Liver (tissue), 3 donors: ENCODE data around the gene CEMP1.
"Not testable (repeated sequence)": the region's sequence is repeated elsewhere in the genome, so short reads cannot be mapped to it uniquely, and the experiment has no call there.

Experiments
- EGR1 ChIP-seq, 2 donors: IDR thresholded peaks; 2 replicates each; pipeline ENCODE4 v1.6.1; 2016 to 2018; ENCODE audit warnings: antibody characterized with exemption in 2 of 2, low read depth in 2 of 2
- FOXA1 ChIP-seq: IDR thresholded peaks from 2 replicates; pipeline ENCODE4 v1.6.1; 2016; ENCODE audit warnings: antibody characterized with exemption
- GABPA ChIP-seq, 2 donors: IDR thresholded peaks in 1 of 2; conservative IDR thresholded peaks in 1 of 2; 2 replicates each; pipeline ENCODE4 v1.6.1; 2016; ENCODE audit warnings: antibody characterized with exemption in 2 of 2, mild to moderate bottlenecking in 1 of 2, moderate library complexity in 1 of 2
- HNF4A ChIP-seq, 2 donors: conservative IDR thresholded peaks; 2 replicates each; pipeline ENCODE4 v1.6.1; 2016; ENCODE audit warnings: antibody characterized with exemption in 2 of 2, mild to moderate bottlenecking in 2 of 2
- JUND ChIP-seq, 2 donors: IDR thresholded peaks; 2 replicates each; pipeline ENCODE4 v1.6.1; 2016; ENCODE audit warnings: antibody characterized with exemption in 2 of 2
- RAD21 ChIP-seq, 2 donors: IDR thresholded peaks; 2 replicates each; pipeline ENCODE4 v1.6.1; 2016; ENCODE audit warnings: antibody characterized with exemption in 2 of 2, mild to moderate bottlenecking in 2 of 2
- SP1 ChIP-seq: IDR thresholded peaks from 2 replicates; pipeline ENCODE4 v1.6.1; 2018; ENCODE audit warnings: antibody characterized with exemption, mild to moderate bottlenecking
- TAF1 ChIP-seq: conservative IDR thresholded peaks from 2 replicates; pipeline ENCODE4 v1.6.1; 2016; ENCODE audit warnings: antibody characterized with exemption, mild to moderate bottlenecking
- YY1 ChIP-seq: IDR thresholded peaks from 2 replicates; pipeline ENCODE4 v1.6.1; 2016; ENCODE audit warnings: antibody characterized with exemption, mild to moderate bottlenecking
- TF ChIP-seq, protein P1 (sequence below): fragments of 150-350 bp; IDR thresholded peaks from 2 replicates; pipeline ENCODE4 v1.5.1; 2017; ENCODE audit warnings: improper control_type of control experiment, low read depth, low read length; ENCODE audit not compliant: missing input control
- TF ChIP-seq, protein P2 (sequence below): IDR thresholded peaks from 2 replicates; pipeline ENCODE4 v1.6.1; 2016; ENCODE audit warnings: antibody characterized with exemption
- TF ChIP-seq, protein P3 (sequence below): IDR thresholded peaks from 2 replicates; pipeline ENCODE4 v1.6.1; 2016; ENCODE audit warnings: antibody characterized with exemption, mild to moderate bottlenecking
- TF ChIP-seq, protein P4 (sequence below): IDR thresholded peaks from 2 replicates; pipeline ENCODE4 v1.6.1; 2016; ENCODE audit warnings: antibody characterized with exemption
- donor health status: healthy.
- donor health status: healthy.

DNA sequence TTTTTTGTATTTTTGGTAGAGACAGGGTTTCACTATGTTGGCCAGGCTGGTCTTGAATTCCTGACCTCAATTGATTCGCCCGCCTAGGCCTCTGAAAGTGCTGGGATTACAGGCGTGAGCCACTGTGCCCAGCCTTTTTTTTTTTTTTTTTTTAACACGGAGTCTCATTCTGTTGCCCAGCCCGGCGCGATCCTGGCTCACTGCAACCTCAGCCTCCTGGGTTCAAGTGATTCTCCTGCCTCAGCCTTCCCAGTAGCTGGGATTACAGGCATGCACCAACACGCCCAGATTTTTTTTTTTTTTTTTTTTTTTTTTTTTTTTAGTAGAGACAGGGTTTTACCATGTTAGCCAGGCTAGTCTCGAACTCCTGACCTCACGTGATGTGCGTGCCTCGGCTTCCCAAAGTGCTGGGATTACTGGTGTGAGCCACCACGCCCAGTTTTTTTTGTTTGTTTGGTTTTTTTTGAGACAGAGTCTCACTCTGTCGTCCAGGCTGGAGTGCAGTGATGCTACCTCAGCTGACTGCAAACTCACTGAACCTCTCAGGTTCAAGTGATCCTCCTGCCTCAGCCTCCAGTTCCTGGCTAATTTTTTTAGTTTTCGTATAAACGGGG, 2.0 kb upstream of the CEMP1 start:
- TF ChIP-seq, protein P1, sequence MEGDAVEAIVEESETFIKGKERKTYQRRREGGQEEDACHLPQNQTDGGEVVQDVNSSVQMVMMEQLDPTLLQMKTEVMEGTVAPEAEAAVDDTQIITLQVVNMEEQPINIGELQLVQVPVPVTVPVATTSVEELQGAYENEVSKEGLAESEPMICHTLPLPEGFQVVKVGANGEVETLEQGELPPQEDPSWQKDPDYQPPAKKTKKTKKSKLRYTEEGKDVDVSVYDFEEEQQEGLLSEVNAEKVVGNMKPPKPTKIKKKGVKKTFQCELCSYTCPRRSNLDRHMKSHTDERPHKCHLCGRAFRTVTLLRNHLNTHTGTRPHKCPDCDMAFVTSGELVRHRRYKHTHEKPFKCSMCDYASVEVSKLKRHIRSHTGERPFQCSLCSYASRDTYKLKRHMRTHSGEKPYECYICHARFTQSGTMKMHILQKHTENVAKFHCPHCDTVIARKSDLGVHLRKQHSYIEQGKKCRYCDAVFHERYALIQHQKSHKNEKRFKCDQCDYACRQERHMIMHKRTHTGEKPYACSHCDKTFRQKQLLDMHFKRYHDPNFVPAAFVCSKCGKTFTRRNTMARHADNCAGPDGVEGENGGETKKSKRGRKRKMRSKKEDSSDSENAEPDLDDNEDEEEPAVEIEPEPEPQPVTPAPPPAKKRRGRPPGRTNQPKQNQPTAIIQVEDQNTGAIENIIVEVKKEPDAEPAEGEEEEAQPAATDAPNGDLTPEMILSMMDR: not testable (repeated sequence)
- TF ChIP-seq, protein P2, sequence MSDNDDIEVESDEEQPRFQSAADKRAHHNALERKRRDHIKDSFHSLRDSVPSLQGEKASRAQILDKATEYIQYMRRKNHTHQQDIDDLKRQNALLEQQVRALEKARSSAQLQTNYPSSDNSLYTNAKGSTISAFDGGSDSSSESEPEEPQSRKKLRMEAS: not testable (repeated sequence)
- not testable (repeated sequence) for TF ChIP-seq TAF1; YY1; SP1; GABPA (IDR thresholded peaks at IDR 0.05 in 1 of 2, conservative IDR thresholded peaks at IDR 0.05 in 1 of 2); EGR1 (IDR thresholded peaks at IDR 0.05; ENCODE audit: low read depth in 2 of 2); RAD21 (IDR thresholded peaks at IDR 0.05); FOXA1; JUND (IDR thresholded peaks at IDR 0.05); HNF4A (conservative IDR thresholded peaks at IDR 0.05)
- TF ChIP-seq, protein P3, sequence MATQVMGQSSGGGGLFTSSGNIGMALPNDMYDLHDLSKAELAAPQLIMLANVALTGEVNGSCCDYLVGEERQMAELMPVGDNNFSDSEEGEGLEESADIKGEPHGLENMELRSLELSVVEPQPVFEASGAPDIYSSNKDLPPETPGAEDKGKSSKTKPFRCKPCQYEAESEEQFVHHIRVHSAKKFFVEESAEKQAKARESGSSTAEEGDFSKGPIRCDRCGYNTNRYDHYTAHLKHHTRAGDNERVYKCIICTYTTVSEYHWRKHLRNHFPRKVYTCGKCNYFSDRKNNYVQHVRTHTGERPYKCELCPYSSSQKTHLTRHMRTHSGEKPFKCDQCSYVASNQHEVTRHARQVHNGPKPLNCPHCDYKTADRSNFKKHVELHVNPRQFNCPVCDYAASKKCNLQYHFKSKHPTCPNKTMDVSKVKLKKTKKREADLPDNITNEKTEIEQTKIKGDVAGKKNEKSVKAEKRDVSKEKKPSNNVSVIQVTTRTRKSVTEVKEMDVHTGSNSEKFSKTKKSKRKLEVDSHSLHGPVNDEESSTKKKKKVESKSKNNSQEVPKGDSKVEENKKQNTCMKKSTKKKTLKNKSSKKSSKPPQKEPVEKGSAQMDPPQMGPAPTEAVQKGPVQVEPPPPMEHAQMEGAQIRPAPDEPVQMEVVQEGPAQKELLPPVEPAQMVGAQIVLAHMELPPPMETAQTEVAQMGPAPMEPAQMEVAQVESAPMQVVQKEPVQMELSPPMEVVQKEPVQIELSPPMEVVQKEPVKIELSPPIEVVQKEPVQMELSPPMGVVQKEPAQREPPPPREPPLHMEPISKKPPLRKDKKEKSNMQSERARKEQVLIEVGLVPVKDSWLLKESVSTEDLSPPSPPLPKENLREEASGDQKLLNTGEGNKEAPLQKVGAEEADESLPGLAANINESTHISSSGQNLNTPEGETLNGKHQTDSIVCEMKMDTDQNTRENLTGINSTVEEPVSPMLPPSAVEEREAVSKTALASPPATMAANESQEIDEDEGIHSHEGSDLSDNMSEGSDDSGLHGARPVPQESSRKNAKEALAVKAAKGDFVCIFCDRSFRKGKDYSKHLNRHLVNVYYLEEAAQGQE: not testable (repeated sequence)
- TF ChIP-seq, protein P4, sequence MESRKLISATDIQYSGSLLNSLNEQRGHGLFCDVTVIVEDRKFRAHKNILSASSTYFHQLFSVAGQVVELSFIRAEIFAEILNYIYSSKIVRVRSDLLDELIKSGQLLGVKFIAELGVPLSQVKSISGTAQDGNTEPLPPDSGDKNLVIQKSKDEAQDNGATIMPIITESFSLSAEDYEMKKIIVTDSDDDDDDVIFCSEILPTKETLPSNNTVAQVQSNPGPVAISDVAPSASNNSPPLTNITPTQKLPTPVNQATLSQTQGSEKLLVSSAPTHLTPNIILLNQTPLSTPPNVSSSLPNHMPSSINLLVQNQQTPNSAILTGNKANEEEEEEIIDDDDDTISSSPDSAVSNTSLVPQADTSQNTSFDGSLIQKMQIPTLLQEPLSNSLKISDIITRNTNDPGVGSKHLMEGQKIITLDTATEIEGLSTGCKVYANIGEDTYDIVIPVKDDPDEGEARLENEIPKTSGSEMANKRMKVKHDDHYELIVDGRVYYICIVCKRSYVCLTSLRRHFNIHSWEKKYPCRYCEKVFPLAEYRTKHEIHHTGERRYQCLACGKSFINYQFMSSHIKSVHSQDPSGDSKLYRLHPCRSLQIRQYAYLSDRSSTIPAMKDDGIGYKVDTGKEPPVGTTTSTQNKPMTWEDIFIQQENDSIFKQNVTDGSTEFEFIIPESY: not testable (repeated sequence)
